SK-N-SH (cell line): ENCODE results near the gene BTBD2. TPM values are rescaled to one million over a fixed set of nuclear protein-coding genes. Genes with fewer than 3 reads are reported as not detected.

Experiments
- CTCF ChIA-PET: fragments of 300-600, 350-600 bp; formaldehyde crosslinking; extraction: SDS; loops from one replicate; lab custom pipeline; 2021; lab: Yijun Ruan, JAX
- POLR2A ChIA-PET: fragments of 350-600 bp; sonication (Branson Sonifier 250); formaldehyde crosslinking; extraction: SDS; loops from one replicate; lab custom pipeline; 2020; ENCODE audit warnings: antibody characterized with exemption, inconsistent platforms; lab: Yijun Ruan, JAX
- DNase-seq: peaks from one replicate; pipeline ENCODE4 v3.0.0; 2012
- H2AFZ ChIP-seq: fragments of 200-600 bp; sonication (generic); 2 replicates; pipeline ENCODE4 v1.8.1; 2016; ENCODE audit warnings: antibody characterized with exemption, mild to moderate bottlenecking, low read depth
- H3F3A ChIP-seq: fragments of 200-600 bp; sonication (generic); replicated peaks from 2 replicates; pipeline ENCODE3; 2016; ENCODE audit warnings: antibody characterized with exemption, mild to moderate bottlenecking; ENCODE audit not compliant: insufficient read depth
- H3K27ac ChIP-seq, 2 experiments: fragments of 200-500 bp in 1 of 2; fragments of 200-600 bp in 1 of 2; sonication (Bioruptor generic) in 1 of 2; sonication (generic), shearing (Covaris generic) in 1 of 2; 2 replicates each; pipeline versions ENCODE4 v1.5.1 to v1.6.1; 2014 to 2016; ENCODE audit warnings: low read depth in 2 of 2, inconsistent platforms in 1 of 2, low read length in 1 of 2, mild to moderate bottlenecking in 1 of 2, mixed read lengths in 1 of 2
- H3K27me3 ChIP-seq: fragments of 200-600 bp; sonication (generic), shearing (Covaris generic); 2 replicates; pipeline ENCODE4 v1.6.1; 2016; ENCODE audit warnings: mixed run types; ENCODE audit not compliant: insufficient read depth
- H3K36me3 ChIP-seq, 2 experiments: fragments of 200-500 bp in 1 of 2; fragments of 200-600 bp in 1 of 2; sonication (Bioruptor generic) in 1 of 2; sonication (generic) in 1 of 2; replicated peaks in 1 of 2; 2 replicates each; pipeline versions ENCODE3 to v1.5.1; 2014 to 2016; ENCODE audit warnings: low read length in 1 of 2, mild to moderate bottlenecking in 1 of 2; ENCODE audit not compliant: insufficient read depth in 2 of 2, control insufficient read depth in 1 of 2
- H3K4me1 ChIP-seq, 2 experiments: fragments of 200-500 bp in 1 of 2; fragments of 200-600 bp in 1 of 2; sonication (Bioruptor generic) in 1 of 2; sonication (generic), shearing (Covaris generic) in 1 of 2; 2 replicates each; pipeline versions ENCODE4 v1.5.1 to v1.6.1; 2014 to 2016; ENCODE audit warnings: low read depth in 1 of 2, low read length in 1 of 2, mixed run types in 1 of 2; ENCODE audit not compliant: insufficient read depth in 2 of 2, control insufficient read depth in 1 of 2
- H3K4me2 ChIP-seq: fragments of 200-600 bp; sonication (generic), shearing (Covaris generic); 2 replicates; pipeline ENCODE4 v1.6.1; 2017; ENCODE audit warnings: mixed run types
- H3K4me3 ChIP-seq, 2 experiments: fragments of 200-500 bp in 1 of 2; fragments of 200-600 bp in 1 of 2; sonication (Bioruptor generic) in 1 of 2; sonication (generic), shearing (Covaris generic) in 1 of 2; 2 replicates each; pipeline versions ENCODE4 v1.5.1 to v1.8.1; 2014 to 2016; ENCODE audit warnings: low read depth in 2 of 2, inconsistent platforms in 1 of 2, low read length in 1 of 2, mild to moderate bottlenecking in 1 of 2, mixed read lengths in 1 of 2, moderate library complexity in 1 of 2
- H3K79me2 ChIP-seq: fragments of 200-600 bp; sonication (generic); 2 replicates; pipeline ENCODE4 v1.8.1; 2017; ENCODE audit warnings: mild to moderate bottlenecking; ENCODE audit not compliant: insufficient read depth
- H3K9ac ChIP-seq: fragments of 200-600 bp; sonication (generic); 2 replicates; pipeline ENCODE4 v1.6.1; 2017; ENCODE audit warnings: mixed run types
- H3K9me2 ChIP-seq: fragments of 200-600 bp; sonication (generic); 2 replicates; pipeline ENCODE4 v1.6.1; 2017; ENCODE audit warnings: mixed run types
- H3K9me3 ChIP-seq: fragments of 200-600 bp; sonication (generic); 2 replicates; pipeline ENCODE4 v1.6.1; 2017; ENCODE audit warnings: mixed run types, mild to moderate bottlenecking, moderate library complexity
- H4K20me1 ChIP-seq: fragments of 200-600 bp; sonication (generic); 2 replicates; pipeline ENCODE4 v1.6.1; 2017; ENCODE audit warnings: mild to moderate bottlenecking, mixed run types; ENCODE audit not compliant: insufficient read depth
- CHD2 ChIP-seq: fragments of 150-350 bp; IDR thresholded peaks from 2 replicates; pipeline ENCODE4 v1.6.1; 2018; ENCODE audit warnings: low read length; ENCODE audit not compliant: partially characterized antibody
- CTCF ChIP-seq: fragments of 200-600 bp; sonication (generic); IDR thresholded peaks from 2 replicates; pipeline ENCODE4 v1.6.1; 2017; ENCODE audit warnings: antibody characterized with exemption, mild to moderate bottlenecking, moderate library complexity
- FOSL2 ChIP-seq: IDR thresholded peaks from 2 replicates; pipeline ENCODE4 v1.4.0; 2012; ENCODE audit warnings: low read depth, mild to moderate bottlenecking, moderate library complexity, borderline replicate concordance
- FOXJ3 ChIP-seq: sonication (generic); formaldehyde crosslinking; IDR thresholded peaks from 2 replicates; pipeline ENCODE4 v1.5.1; 2020; ENCODE audit warnings: mild to moderate bottlenecking, missing genetic modification reagents
- GABPA ChIP-seq: IDR thresholded peaks from 2 replicates; pipeline ENCODE4 v1.4.0; 2012; ENCODE audit warnings: low read depth, mild to moderate bottlenecking
- MXI1 ChIP-seq: IDR thresholded peaks from 2 replicates; pipeline ENCODE4 v1.6.1; 2012; ENCODE audit warnings: mild to moderate bottlenecking, low read depth, low read length, improper control_type of control experiment
- NFIC ChIP-seq: IDR thresholded peaks from 2 replicates; pipeline ENCODE4 v1.4.0; 2012; ENCODE audit warnings: borderline replicate concordance
- NRF1 ChIP-seq: IDR thresholded peaks from 2 replicates; pipeline ENCODE4 v1.6.1; 2012; ENCODE audit warnings: low read depth, mild to moderate bottlenecking, low read length
- RFX5 ChIP-seq: IDR thresholded peaks from 2 replicates; pipeline ENCODE4 v1.6.1; 2012; ENCODE audit warnings: mild to moderate bottlenecking, improper control_type of control experiment, low read length
- SIN3A ChIP-seq: IDR thresholded peaks from 2 replicates; pipeline ENCODE4 v1.6.1; 2012; ENCODE audit warnings: low read depth, mild to moderate bottlenecking, low read length, moderate library complexity, borderline replicate concordance
- TEAD4 ChIP-seq: IDR thresholded peaks from 2 replicates; pipeline ENCODE4 v1.4.0; 2012; ENCODE audit warnings: mild to moderate bottlenecking, borderline replicate concordance; ENCODE audit not compliant: insufficient read depth
- YY1 ChIP-seq: IDR thresholded peaks from 2 replicates; pipeline ENCODE4 v1.4.0; 2012; ENCODE audit warnings: low read depth, mild to moderate bottlenecking
- WGBS: methylation state at CpG from one replicate; pipeline ENCODE4 v1.1.6; 2017; ENCODE audit warnings: low lambda C conversion rate; 5-methylcytosine and 5-hydroxymethylcytosine counted together
- polyA plus RNA-seq, 3 experiments: library from polyadenylated mRNA; depleted of rRNA; stranded (reverse); fragments of >200 nt; gene quantifications; 2 replicates each; pipeline ENCODE4 v1.2.3, GENCODE V29; 2012
- TF ChIP-seq, protein P1 (sequence below): IDR thresholded peaks from 2 replicates; pipeline ENCODE4 v1.4.0; 2012; ENCODE audit warnings: low read depth, borderline replicate concordance
- TF ChIP-seq, protein P2 (sequence below): IDR thresholded peaks from 2 replicates; pipeline ENCODE4; 2012
- TF ChIP-seq, protein P3 (sequence below): IDR thresholded peaks from 2 replicates; pipeline ENCODE4 v1.4.0; 2012; ENCODE audit warnings: low read depth, borderline replicate concordance

Gene BTBD2
- polyA plus RNA-seq, 1 of the 3 experiments (the other 2 are of a cell fraction), result 66.8 TPM

- Histone ChIP-seq H2AFZ (no peak overlapping the region), H3K9me3 (no peaks in the 10 kb centered on the region), H3K27me3 (no peaks in the 10 kb centered on the region), H3F3A (peaks cover 9% of the 10 kb centered on the region), H3K9ac (no peak overlapping the region), H3K27ac (no peak overlapping the region; a peak in 1 of 4 replicates), H3K36me3 (peaks cover 4 to 49% of the 10 kb centered on the region in 2 experiments), H3K9me2 (no peaks in the 10 kb centered on the region), H4K20me1 (peaks cover 82% of the 10 kb centered on the region), H3K79me2 (peaks cover 42% of the 10 kb centered on the region), H3K4me1 (peaks cover 25 to 67% of the 10 kb centered on the region in 2 experiments; a peak in 3 of 4 replicates), H3K4me3 (no peak overlapping the region), H3K4me2 (no peak overlapping the region)
- WGBS, result 90% methylated on average over 8 of the region's 14 CpGs
- TF ChIP-seq CTCF (no peak), FOXJ3 (no peak), TEAD4 (no peak), CHD2 (no peak), RFX5 (no peak), NRF1 (no peak), GABPA (no peak)
- TF ChIP-seq, protein P1, sequence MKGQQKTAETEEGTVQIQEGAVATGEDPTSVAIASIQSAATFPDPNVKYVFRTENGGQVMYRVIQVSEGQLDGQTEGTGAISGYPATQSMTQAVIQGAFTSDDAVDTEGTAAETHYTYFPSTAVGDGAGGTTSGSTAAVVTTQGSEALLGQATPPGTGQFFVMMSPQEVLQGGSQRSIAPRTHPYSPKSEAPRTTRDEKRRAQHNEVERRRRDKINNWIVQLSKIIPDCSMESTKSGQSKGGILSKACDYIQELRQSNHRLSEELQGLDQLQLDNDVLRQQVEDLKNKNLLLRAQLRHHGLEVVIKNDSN, result no peak
- TF ChIP-seq, protein P2, sequence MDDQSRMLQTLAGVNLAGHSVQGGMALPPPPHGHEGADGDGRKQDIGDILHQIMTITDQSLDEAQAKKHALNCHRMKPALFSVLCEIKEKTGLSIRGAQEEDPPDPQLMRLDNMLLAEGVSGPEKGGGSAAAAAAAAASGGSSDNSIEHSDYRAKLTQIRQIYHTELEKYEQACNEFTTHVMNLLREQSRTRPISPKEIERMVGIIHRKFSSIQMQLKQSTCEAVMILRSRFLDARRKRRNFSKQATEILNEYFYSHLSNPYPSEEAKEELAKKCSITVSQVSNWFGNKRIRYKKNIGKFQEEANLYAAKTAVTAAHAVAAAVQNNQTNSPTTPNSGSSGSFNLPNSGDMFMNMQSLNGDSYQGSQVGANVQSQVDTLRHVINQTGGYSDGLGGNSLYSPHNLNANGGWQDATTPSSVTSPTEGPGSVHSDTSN, result no peak
- CTCF ChIA-PET, result interaction anchor here (0.6 kb wide), 1 partner anchor 106 kb away, joined by 3 read pairs; no protein-coding TSS in a partner anchor
- POLR2A ChIA-PET, result no interaction called here
- DNase-seq, result no peak
These were observed 30.1 kb upstream of the BTBD2 start for GRCh38 chr19:2045501-2046045.

DNA sequence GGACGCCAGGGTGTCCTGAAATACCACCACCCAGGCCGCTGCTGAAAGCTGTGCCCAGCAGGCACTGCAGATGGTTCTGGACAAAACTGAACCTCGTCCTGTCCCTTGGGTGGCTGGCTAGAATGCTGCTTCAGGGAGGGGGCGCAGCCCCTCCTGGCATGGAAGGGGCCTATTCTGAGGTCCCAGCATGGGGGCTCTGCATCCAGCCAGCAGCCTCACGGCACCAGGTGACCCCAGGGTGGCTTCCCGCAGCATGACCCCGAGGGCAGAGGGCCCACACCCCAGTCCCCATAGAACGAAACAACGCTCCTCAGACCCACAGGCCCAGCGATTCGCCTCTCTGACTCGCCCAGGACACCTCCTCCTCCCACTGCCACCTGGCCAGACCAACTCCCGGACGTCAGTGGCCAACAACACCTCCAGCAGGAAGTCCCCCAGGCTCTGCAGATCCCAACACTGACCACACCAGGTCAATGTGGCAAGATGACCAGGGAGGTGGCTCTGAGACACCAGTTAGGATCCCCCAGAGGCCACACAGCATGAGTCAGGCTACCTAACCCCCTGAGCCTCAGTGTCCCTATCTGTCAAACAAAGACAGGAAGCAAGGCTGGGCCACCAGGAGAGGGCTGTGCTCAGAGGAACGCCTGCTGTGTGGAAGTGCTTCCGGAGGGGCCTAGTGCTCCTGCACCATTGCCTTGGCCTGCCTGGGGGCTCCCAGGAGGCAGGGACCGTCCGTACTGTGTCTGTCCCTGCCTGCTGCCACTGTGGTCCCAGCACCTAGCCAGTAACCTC, 29.4 kb upstream of the BTBD2 start:
- ChIA-PET POLR2A (no interaction called here), CTCF (interaction anchor here (0.6 kb wide), 1 partner anchor 105 kb away, joined by 3 read pairs; no protein-coding TSS in a partner anchor)
- H3K79me2 ChIP-seq, result peaks cover 36% of the 10 kb centered on the region
- H3K4me1 ChIP-seq, result peaks cover 25 to 69% of the 10 kb centered on the region in 2 experiments; a peak in 3 of 4 replicates
- no peak overlapping the region for H3K4me2 ChIP-seq
- H4K20me1 ChIP-seq, result peaks cover 75% of the 10 kb centered on the region
- no peak overlapping the region for H2AFZ ChIP-seq
- DNase-seq, result no peak
- no peak overlapping the region for H3K9ac ChIP-seq
- H3F3A ChIP-seq, result peaks cover 6% of the 10 kb centered on the region
- no peaks in the 10 kb centered on the region for H3K9me2 ChIP-seq
- peaks cover 4 to 55% of the 10 kb centered on the region in 2 experiments for H3K36me3 ChIP-seq
- WGBS, result 96% methylated on average over 17 of the region's 18 CpGs
- no peak overlapping the region for H3K4me3 ChIP-seq
- no peaks in the 10 kb centered on the region for H3K9me3 ChIP-seq
- peak overlapping the region in 1 of 2 experiments; percentile 54; a peak in 1 of 4 replicates for H3K27ac ChIP-seq
- H3K27me3 ChIP-seq, result no peaks in the 10 kb centered on the region
- TF ChIP-seq MXI1 (no peak), FOXJ3 (no peak), SIN3A (no peak), CTCF (no peak), NRF1 (no peak), NFIC (no peak), YY1 (no peak), RFX5 (no peak), FOSL2 (no peak)
- TF ChIP-seq, protein P3, sequence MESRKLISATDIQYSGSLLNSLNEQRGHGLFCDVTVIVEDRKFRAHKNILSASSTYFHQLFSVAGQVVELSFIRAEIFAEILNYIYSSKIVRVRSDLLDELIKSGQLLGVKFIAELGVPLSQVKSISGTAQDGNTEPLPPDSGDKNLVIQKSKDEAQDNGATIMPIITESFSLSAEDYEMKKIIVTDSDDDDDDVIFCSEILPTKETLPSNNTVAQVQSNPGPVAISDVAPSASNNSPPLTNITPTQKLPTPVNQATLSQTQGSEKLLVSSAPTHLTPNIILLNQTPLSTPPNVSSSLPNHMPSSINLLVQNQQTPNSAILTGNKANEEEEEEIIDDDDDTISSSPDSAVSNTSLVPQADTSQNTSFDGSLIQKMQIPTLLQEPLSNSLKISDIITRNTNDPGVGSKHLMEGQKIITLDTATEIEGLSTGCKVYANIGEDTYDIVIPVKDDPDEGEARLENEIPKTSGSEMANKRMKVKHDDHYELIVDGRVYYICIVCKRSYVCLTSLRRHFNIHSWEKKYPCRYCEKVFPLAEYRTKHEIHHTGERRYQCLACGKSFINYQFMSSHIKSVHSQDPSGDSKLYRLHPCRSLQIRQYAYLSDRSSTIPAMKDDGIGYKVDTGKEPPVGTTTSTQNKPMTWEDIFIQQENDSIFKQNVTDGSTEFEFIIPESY, result no peak
